ENCODE data around the gene GTF2A1L.
"Not testable (repeated sequence)": the region's sequence is repeated elsewhere in the genome, so short reads cannot be mapped to it uniquely, and the experiment has no call there.

Gene GTF2A1L

DNA sequence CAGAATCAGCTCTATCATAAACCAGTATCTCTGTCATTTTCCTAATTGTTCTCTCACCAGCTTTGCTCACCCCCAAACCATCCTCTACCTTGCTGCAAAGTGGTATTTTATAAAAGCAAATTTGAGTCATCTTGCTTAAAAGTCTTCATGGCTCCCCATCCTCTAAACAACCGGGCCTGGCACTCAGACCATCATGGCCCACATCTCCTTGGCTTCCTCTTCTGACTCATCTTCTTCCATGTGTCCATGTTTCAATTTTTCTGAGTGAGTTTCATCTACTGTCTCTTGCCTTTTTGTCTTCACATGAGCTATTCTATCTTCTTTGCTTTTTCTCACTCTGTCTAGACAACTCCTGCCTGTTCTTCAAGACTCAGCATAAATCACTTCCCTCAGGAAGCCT, 79.2 kb downstream of the GTF2A1L start:
- DNase-seq (ENCODE audit: extremely low read depth, low read depth) = no peak
- TF ChIP-seq, protein P1, sequence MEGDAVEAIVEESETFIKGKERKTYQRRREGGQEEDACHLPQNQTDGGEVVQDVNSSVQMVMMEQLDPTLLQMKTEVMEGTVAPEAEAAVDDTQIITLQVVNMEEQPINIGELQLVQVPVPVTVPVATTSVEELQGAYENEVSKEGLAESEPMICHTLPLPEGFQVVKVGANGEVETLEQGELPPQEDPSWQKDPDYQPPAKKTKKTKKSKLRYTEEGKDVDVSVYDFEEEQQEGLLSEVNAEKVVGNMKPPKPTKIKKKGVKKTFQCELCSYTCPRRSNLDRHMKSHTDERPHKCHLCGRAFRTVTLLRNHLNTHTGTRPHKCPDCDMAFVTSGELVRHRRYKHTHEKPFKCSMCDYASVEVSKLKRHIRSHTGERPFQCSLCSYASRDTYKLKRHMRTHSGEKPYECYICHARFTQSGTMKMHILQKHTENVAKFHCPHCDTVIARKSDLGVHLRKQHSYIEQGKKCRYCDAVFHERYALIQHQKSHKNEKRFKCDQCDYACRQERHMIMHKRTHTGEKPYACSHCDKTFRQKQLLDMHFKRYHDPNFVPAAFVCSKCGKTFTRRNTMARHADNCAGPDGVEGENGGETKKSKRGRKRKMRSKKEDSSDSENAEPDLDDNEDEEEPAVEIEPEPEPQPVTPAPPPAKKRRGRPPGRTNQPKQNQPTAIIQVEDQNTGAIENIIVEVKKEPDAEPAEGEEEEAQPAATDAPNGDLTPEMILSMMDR (IDR thresholded peaks at IDR 0.05; ENCODE audit: low read depth, low read length) = no peak

DNA sequence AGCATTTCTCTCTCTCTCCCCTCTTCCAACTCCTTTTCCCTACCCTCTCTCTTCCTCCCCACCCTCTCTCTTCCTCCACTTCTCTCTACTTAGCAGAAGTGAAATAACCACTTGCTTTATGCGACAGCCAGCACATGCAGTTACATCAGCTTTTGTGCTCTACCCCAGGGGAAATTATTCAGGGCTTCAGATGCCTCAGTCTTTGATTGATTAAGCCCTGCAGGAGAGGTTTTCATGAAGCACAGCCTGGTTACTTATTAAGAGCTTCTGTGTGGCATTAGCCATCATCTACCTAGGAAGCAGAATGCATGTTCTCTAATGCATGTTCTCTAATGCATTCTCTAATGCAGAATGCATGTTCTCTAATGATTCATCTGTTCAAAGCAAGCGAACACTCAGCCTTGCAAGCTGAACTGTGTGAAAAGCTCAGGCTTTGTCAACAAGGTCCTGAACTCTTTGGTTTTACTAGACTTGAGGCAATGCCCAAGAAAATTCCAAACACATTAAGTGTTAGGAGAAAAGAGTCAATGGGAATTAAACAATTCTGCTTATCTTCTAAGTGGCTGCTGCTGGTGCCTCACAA, 81.8 kb downstream of the GTF2A1L start:
- DNase-seq (ENCODE audit: extremely low read depth, low read depth) = no peak
- TF ChIP-seq, protein P1 (IDR thresholded peaks at IDR 0.05; ENCODE audit: low read depth, low read length) = no peak

DNA sequence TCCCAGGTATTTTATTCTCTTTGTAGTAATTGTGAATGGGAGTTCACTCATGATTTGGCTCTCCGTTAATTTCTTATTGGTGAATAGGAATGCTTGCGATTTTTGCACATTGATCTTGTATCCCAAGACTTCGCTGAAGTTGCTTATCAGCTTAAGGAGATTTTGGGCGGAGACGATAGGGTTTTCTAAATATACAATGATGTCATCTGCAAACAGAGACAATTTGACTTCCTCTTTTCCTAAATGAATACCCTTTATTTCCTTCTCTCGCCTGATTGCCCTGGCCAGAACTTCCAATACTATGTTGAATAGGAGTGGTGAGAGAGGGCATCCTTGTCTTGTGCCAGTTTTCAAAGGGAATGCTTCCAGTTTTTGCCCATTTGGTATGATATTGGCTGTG, 86.0 kb downstream of the GTF2A1L start:
- not testable (repeated sequence) for DNase-seq (ENCODE audit: extremely low read depth, low read depth)

DNA sequence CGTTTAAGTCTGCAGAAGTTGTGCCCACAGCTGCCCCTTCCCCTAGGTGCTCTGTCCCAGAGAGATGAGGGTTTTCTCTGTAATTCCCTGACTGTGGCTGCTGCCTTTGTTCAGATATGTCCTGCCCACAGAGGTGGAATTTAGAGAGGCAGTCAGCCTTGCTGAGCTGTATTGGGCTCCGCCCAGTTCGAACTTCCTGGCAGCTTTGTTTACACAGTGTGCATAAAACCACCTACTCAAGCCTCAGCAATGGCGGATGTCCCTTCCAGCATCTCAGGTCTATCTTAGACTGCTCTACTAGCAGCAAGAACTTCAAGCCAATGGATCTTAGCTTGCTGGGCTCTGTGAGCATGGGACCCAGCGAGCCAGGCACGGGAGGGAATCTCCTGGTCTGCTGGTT, 89.8 kb downstream of the GTF2A1L start:
- TF ChIP-seq, protein P1 (IDR thresholded peaks at IDR 0.05; ENCODE audit: low read depth, low read length) = no peak
- DNase-seq (ENCODE audit: extremely low read depth, low read depth) = no peak

DNA sequence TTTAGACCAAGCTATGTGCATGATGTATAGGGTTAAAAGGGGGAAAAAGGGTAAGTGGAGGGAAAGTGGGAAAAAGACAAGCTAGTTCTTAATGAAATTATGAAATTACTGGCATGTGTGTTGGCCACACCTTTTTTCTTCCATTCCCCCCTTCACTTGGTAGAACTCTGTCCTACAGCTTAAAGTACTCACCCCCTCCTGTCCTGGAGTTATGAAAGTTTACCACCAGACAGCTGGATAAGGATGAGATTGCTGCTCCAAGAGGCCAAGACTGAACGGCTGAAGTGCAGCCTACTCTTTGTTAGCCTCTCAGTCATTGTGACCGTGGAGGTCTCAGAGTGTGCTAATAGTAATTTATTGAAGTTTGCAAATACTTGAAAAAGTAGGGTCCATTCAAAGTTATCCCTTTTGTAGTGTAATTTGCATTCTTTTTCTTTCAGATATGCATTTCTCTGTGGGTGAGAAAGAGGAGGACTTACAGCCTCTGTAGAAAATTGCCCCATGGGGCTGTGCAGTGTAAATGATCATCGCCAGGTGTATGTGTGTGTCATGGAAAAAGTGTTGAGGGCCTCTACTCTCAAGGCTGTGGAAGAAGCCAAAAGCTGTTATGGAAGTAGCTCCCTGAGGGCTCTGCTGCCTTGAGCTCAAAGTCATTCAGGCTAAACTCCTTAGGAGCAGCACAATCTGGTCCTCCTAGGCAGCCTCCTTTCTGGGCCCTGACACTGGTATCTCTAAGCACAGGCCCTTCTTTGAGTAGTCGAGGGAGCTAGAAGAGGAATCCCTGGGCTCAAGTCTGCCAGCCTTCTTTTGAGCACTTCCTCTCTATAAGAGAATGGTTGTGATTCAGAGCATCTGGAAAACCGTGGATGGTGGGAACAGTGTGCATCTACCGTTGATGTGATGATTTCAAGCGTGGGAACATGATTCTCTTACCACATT, 91.7 kb downstream of the GTF2A1L start:
- DNase-seq (ENCODE audit: extremely low read depth, low read depth) = no peak
- TF ChIP-seq, protein P1 (IDR thresholded peaks at IDR 0.05; ENCODE audit: low read depth, low read length) = no peak

DNA sequence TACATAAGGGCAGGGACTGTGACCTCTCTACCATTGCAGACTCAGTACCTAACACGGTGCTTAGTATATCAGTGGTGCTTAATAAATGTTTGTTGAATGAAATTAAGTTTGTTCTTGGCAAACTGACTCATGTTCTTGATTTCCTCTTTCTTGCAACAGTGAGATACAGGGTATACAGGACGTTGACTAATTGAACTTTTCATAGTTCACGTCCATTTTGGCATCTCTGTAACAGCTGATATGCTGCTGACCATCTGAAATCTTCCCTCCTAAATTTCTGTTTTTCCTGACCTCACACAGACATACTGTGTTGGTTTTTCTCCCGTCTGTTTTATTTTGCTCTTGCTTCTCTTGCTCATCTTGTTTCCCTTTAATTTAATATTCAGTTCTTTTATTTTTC, 93.7 kb downstream of the GTF2A1L start:
- TF ChIP-seq, protein P1 (IDR thresholded peaks at IDR 0.05; ENCODE audit: low read depth, low read length) = no peak
- no peak for DNase-seq (ENCODE audit: extremely low read depth, low read depth)

DNA sequence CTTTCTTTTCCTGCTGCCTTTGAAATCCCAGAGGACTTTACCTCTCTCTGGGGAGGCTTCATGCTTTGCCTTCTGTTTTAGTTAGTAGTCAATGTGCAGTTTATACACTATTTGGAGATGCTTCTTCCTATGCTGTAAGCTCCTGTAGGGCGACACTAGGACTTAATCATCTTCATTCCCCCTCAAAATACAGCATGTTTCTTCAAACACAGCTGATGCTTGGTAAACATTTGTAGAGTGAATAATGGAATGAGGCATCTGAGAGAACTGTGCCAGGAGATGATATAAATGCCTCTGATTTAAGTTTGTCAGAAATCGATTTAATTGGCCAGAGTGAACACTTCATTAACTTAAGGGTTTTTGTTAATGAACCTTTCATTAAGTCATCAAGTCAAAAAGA, 94.5 kb downstream of the GTF2A1L start:
- DNase-seq (ENCODE audit: extremely low read depth, low read depth) = no peak
- TF ChIP-seq, protein P1 (IDR thresholded peaks at IDR 0.05; ENCODE audit: low read depth, low read length) = no peak
